HEK293 (cell line): Measurements from ENCODE around the gene PHF20.

Experiments used
- CTCF ChIP-seq: fragments of 450-650 bp; formaldehyde crosslinking; IDR thresholded peaks from 2 replicates; pipeline ENCODE4 v1.5.1; 2016; ENCODE audit warnings: missing biosample characterization, missing genetic modification characterization
- OVOL3 ChIP-seq: fragments of 450-650 bp; formaldehyde crosslinking; IDR thresholded peaks from 2 replicates; pipeline ENCODE4 v1.5.1; 2016; ENCODE audit warnings: missing biosample characterization, missing genetic modification characterization
- SP2 ChIP-seq: fragments of 450-650 bp; formaldehyde crosslinking; IDR thresholded peaks from 2 replicates; pipeline ENCODE4 v1.5.1; 2016; ENCODE audit warnings: missing biosample characterization, missing genetic modification characterization
- ZNF561 ChIP-seq: fragments of 450-650 bp; IDR thresholded peaks from 2 replicates; pipeline ENCODE4 v1.5.1; 2018; ENCODE audit warnings: missing biosample characterization, missing genetic modification characterization, borderline replicate concordance
- ZNF692 ChIP-seq: fragments of 450-650 bp; formaldehyde crosslinking; IDR thresholded peaks from 2 replicates; pipeline ENCODE4 v1.5.1; 2016; ENCODE audit warnings: missing biosample characterization, missing genetic modification characterization
- TF ChIP-seq, protein P1 (sequence below): fragments of 450-650 bp; formaldehyde crosslinking; IDR thresholded peaks from 2 replicates; pipeline ENCODE4 v1.5.1; 2016; ENCODE audit warnings: missing biosample characterization, missing genetic modification characterization

DNA sequence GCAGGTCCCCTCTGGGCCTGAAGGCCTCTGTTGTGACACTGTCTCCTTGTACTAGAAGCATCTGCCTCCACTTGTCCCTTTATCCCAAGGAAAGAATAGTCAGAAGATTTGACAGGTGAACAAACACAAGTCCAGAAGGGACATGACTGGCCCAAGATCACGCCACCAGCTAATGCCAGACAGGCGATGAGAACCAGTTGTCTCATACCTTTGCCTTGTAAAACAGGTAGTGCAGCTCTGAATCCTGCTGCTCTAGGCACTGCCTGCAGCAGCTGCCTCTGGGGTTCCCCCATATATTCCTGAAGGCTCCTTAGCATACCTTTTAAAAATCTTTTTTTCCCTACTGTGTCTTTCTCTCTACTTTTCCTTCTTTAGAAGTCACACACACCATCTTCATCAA lies 157.5 kb downstream of the PHF20 start:
- TF ChIP-seq ZNF692 (tag by site-specific recombination) (no peak), OVOL3 (tag by site-specific recombination) (no peak), ZNF561 (tag by site-specific recombination) (no peak), CTCF (no peak), SP2 (tag by site-specific recombination) (no peak)
- TF ChIP-seq, protein P1, sequence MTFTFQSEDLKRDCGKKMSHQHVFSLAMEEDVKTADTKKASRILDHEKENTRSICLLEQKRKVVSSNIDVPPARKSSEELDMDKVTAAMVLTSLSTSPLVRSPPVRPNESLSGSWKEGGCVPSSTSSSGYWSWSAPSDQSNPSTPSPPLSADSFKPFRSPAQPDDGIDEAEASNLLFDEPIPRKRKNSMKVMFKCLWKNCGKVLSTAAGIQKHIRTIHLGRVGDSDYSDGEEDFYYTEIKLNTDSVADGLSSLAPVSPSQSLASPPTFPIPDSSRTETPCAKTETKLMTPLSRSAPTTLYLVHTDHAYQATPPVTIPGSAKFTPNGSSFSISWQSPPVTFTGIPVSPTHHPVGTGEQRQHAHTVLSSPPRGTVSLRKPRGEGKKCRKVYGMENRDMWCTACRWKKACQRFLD (tag by site-specific recombination): no peak
